Body of pancreas (tissue), 4 donors: Measurements from ENCODE around the gene KRT38.

Source experiments
- CTCF ChIP-seq, 7 experiments: fragments of 450-650 bp in 4 of 7; fragments of 200-600 bp in 3 of 7; sonication (generic) in 3 of 7; IDR thresholded peaks; one replicate each; pipeline ENCODE4 v1.5.1; 2016 to 2019; ENCODE audit warnings: antibody characterized with exemption in 7 of 7
- POLR2A ChIP-seq, 3 donors: fragments of 450-650 bp; IDR thresholded peaks; one replicate each; pipeline ENCODE4 v1.6.1; 2016; ENCODE audit warnings: antibody characterized with exemption in 3 of 3, mild to moderate bottlenecking in 2 of 3

- TF ChIP-seq CTCF (IDR thresholded peaks at IDR 0.05) (no peak), POLR2A (IDR thresholded peaks at IDR 0.05) (no peak)
These were observed 48.5 kb downstream of the KRT38 start for GRCh38 chr17:41392278-41392677.
